CD14-positive monocyte (primary cell): ENCODE measurements around the gene PSMD1. TPM values are rescaled to one million over a fixed set of nuclear protein-coding genes. Genes with fewer than 3 reads are reported as not detected.

Experiments used
- DNase-seq, 3 donors: peaks; one replicate each; pipeline ENCODE4 v3.0.0-alpha.2; 2011 to 2022
- H2AFZ ChIP-seq: 2 replicates; pipeline ENCODE4 v1.6.0; 2012; ENCODE audit warnings: mild to moderate bottlenecking, low read depth, low read length, inconsistent platforms; ENCODE audit not compliant: insufficient read depth, poor library complexity, severe bottlenecking
- H3K27ac ChIP-seq, 2 donors: 1 replicate in 1 of 2; 2 replicates in 1 of 2; pipeline ENCODE4 v1.5.1; 2012 to 2013; ENCODE audit warnings: low read length in 2 of 2, control low read depth in 1 of 2, inconsistent platforms in 1 of 2, low read depth in 1 of 2, mild to moderate bottlenecking in 1 of 2
- H3K27me3 ChIP-seq, 2 donors: one replicate each; pipeline versions ENCODE4 v1.6.0 to v1.6.1; 2011 to 2013; ENCODE audit warnings: low read length in 2 of 2; ENCODE audit not compliant: control insufficient read depth in 2 of 2, insufficient read depth in 2 of 2
- H3K36me3 ChIP-seq, 2 donors: replicated peaks in 1 of 2; 1 replicate in 1 of 2; 2 replicates in 1 of 2; pipeline versions ENCODE4 v1.5.1 to v1.6.1; 2012 to 2013; ENCODE audit warnings: low read length in 2 of 2, control low read depth in 1 of 2, inconsistent platforms in 1 of 2, mild to moderate bottlenecking in 1 of 2; ENCODE audit not compliant: insufficient read depth in 2 of 2, control insufficient read depth in 1 of 2
- H3K4me1 ChIP-seq, 2 donors: 1 replicate in 1 of 2; 2 replicates in 1 of 2; pipeline versions ENCODE4 v1.5.1 to v1.6.1; 2012 to 2013; ENCODE audit warnings: low read length in 2 of 2, control low read depth in 1 of 2, inconsistent platforms in 1 of 2, mild to moderate bottlenecking in 1 of 2, moderate library complexity in 1 of 2; ENCODE audit not compliant: insufficient read depth in 2 of 2, control insufficient read depth in 1 of 2
- H3K4me2 ChIP-seq: replicated peaks from 2 replicates; pipeline ENCODE3; 2012; ENCODE audit warnings: low read length, moderate library complexity, mild to moderate bottlenecking; ENCODE audit not compliant: poor library complexity, severe bottlenecking; ENCODE audit errors: extremely low read depth
- H3K4me3 ChIP-seq, 3 experiments: fragments of 200-600 bp in 1 of 3; sonication (generic) in 1 of 3; replicated peaks in 1 of 3; 1 replicate in 2 of 3; 2 replicates in 1 of 3; pipeline ENCODE4 v1.5.1; 2011 to 2013; ENCODE audit warnings: low read length in 3 of 3, mild to moderate bottlenecking in 3 of 3, control low read depth in 2 of 3, low read depth in 2 of 3, inconsistent platforms in 1 of 3, moderate library complexity in 1 of 3
- H3K79me2 ChIP-seq: 2 replicates; pipeline ENCODE4 v1.6.0; 2012; ENCODE audit warnings: mild to moderate bottlenecking, control low read depth, inconsistent platforms, low read length, moderate library complexity; ENCODE audit not compliant: insufficient read depth
- H3K9ac ChIP-seq: 2 replicates; pipeline ENCODE4 v1.6.0; 2017; ENCODE audit warnings: low read length, mild to moderate bottlenecking; ENCODE audit not compliant: insufficient read depth, poor library complexity, severe bottlenecking
- H3K9me3 ChIP-seq, 2 donors: replicated peaks in 1 of 2; 1 replicate in 1 of 2; 2 replicates in 1 of 2; pipeline versions ENCODE4 v1.5.1 to v1.6.1; 2012 to 2013; ENCODE audit warnings: low read length in 2 of 2, control low read depth in 1 of 2; ENCODE audit not compliant: control insufficient read depth in 1 of 2, insufficient read depth in 1 of 2
- H4K20me1 ChIP-seq: 2 replicates; pipeline ENCODE4 v1.6.0; 2012; ENCODE audit warnings: mild to moderate bottlenecking, low read length, control low read depth, moderate library complexity; ENCODE audit not compliant: insufficient read depth
- H3K27ac Mint-ChIP-seq, 7 donors: one replicate each; pipeline ENCODE4 v1.8.0; 2020; ENCODE audit warnings: mild to moderate bottlenecking in 7 of 7, mixed read lengths in 7 of 7, moderate library complexity in 6 of 7, inconsistent platforms in 2 of 7
- H3K27me3 Mint-ChIP-seq, 3 donors: one replicate each; pipeline ENCODE4 v1.8.0; 2021 to 2022; ENCODE audit warnings: low read depth in 3 of 3, mild to moderate bottlenecking in 3 of 3, mixed read lengths in 3 of 3, moderate library complexity in 3 of 3, inconsistent platforms in 1 of 3
- H3K36me3 Mint-ChIP-seq, 2 donors: one replicate each; pipeline ENCODE4 v1.8.0; 2020; ENCODE audit warnings: mixed read lengths in 2 of 2, inconsistent platforms in 1 of 2, mild to moderate bottlenecking in 1 of 2
- H3K4me1 Mint-ChIP-seq: one replicate; pipeline ENCODE4 v1.8.0; 2020; ENCODE audit warnings: mild to moderate bottlenecking, mixed read lengths
- H3K4me3 Mint-ChIP-seq, 2 donors: one replicate each; pipeline ENCODE4 v1.8.0; 2020; ENCODE audit warnings: mild to moderate bottlenecking in 2 of 2, mixed read lengths in 2 of 2, moderate library complexity in 1 of 2
- H3K9me3 Mint-ChIP-seq, 7 donors: one replicate each; pipeline ENCODE4 v1.8.0; 2020 to 2022; ENCODE audit warnings: mixed read lengths in 7 of 7, mild to moderate bottlenecking in 6 of 7, moderate library complexity in 6 of 7, inconsistent platforms in 2 of 7
- WGBS: methylation state at CpG from one replicate; pipeline ENCODE4 v1.1.5; 2013; ENCODE audit warnings: missing lambda C conversion rate; ENCODE audit not compliant: insufficient coverage; 5-methylcytosine and 5-hydroxymethylcytosine counted together
- intact Hi-C, 2 donors: fragments of 100-400 bp; cut with micrococcal nuclease; formaldehyde crosslinking; loops; one replicate each; pipeline versions ENCODE4 v1.15.0 to v1.15.1; 2023
- polyA plus RNA-seq, 3 donors: library from polyadenylated mRNA; depleted of rRNA in 1 of 3; unstranded in 2 of 3; stranded (reverse) in 1 of 3; fragments of 300-500 nt in 2 of 3; fragments of >200 nt in 1 of 3; fragmentation: Illumina TruSeq in 2 of 3; gene quantifications; 1 replicate in 2 of 3; 2 replicates in 1 of 3; pipeline ENCODE4 v1.2.3, GENCODE V29; 2012 to 2021
- TF ChIP-seq, protein P1 (sequence below): fragments of 200-600 bp; IDR thresholded peaks from one replicate; pipeline ENCODE4 v1.8.0; 2022; ENCODE audit warnings: antibody characterized with exemption, mild to moderate bottlenecking

The PSMD1 gene
- polyA plus RNA-seq, 3 donors: 23.5 to 53.9 (median 37.7) TPM

GRCh38 chr2:231033147-231034132, 23.2 kb upstream of the PSMD1 start:
- H3K36me3 Mint-ChIP-seq: no peaks in the 10 kb centered on the region
- H3K4me1 ChIP-seq: peaks cover 0 to 2% of the 10 kb centered on the region in 2 donors
- H3K4me1 Mint-ChIP-seq: peaks cover 4% of the 10 kb centered on the region
- peaks cover 0 to 8% (median 3%) of the 10 kb centered on the region in 7 donors for H3K9me3 Mint-ChIP-seq
- no peaks in the 10 kb centered on the region for H3K79me2 ChIP-seq
- TF ChIP-seq, protein P1, sequence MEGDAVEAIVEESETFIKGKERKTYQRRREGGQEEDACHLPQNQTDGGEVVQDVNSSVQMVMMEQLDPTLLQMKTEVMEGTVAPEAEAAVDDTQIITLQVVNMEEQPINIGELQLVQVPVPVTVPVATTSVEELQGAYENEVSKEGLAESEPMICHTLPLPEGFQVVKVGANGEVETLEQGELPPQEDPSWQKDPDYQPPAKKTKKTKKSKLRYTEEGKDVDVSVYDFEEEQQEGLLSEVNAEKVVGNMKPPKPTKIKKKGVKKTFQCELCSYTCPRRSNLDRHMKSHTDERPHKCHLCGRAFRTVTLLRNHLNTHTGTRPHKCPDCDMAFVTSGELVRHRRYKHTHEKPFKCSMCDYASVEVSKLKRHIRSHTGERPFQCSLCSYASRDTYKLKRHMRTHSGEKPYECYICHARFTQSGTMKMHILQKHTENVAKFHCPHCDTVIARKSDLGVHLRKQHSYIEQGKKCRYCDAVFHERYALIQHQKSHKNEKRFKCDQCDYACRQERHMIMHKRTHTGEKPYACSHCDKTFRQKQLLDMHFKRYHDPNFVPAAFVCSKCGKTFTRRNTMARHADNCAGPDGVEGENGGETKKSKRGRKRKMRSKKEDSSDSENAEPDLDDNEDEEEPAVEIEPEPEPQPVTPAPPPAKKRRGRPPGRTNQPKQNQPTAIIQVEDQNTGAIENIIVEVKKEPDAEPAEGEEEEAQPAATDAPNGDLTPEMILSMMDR: no peak
- H4K20me1 ChIP-seq: no peaks in the 10 kb centered on the region
- H3K4me2 ChIP-seq: no peak overlapping the region
- peaks cover 0 to 8% of the 10 kb centered on the region in 2 donors for H3K9me3 ChIP-seq
- H3K27ac Mint-ChIP-seq: no peak overlapping the region
- peaks cover 19 to 28% of the 10 kb centered on the region in 2 donors for H3K27me3 ChIP-seq
- H2AFZ ChIP-seq: no peak overlapping the region
- no peak overlapping the region for H3K4me3 ChIP-seq
- no peaks in the 10 kb centered on the region for H3K36me3 ChIP-seq
- 79% methylated on average over 5 of the region's 11 CpGs for WGBS
- no peak overlapping the region for H3K9ac ChIP-seq
- no peak for DNase-seq
- H3K27me3 Mint-ChIP-seq: peaks cover 27 to 44% (median 35%) of the 10 kb centered on the region in 3 donors
- H3K27ac ChIP-seq: no peak overlapping the region
- H3K4me3 Mint-ChIP-seq: no peak overlapping the region
- intact Hi-C loops: no loop called here

DNA sequence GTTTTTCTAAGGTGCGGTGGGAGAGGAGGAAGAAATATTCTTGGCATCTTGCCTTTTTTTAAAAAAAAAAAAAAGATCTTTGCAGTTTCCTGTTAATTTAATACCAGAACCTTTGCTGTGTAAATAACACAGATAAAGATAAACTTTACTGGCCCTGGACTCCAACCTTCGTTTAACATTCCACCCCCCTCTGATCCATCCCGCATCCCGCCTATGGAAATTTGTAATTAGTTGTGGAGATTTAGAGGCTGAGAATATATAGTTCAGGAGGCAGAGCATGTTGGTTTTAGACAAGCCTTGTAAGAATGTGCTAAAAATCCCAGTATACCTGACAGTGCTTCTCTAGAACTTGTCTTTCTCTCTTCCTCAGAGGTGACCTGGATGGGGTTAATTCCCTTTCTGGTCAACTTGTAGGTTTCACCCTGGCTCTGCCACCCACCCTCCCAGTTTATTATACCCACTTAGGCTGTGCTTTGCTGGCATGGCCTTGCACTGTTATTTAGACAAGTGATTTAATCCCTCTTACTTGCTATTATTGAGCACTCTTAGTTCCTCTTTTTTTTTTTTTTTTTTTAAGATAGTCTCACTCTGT, 22.3 kb upstream of the PSMD1 start:
- Histone ChIP-seq H3K27me3 (peaks cover 27 to 37% of the 10 kb centered on the region in 2 donors), H3K36me3 (no peaks in the 10 kb centered on the region), H4K20me1 (no peaks in the 10 kb centered on the region), H3K4me2 (no peak overlapping the region), H3K4me3 (no peak overlapping the region), H3K4me1 (peaks cover 0 to 2% of the 10 kb centered on the region in 2 donors), H3K79me2 (no peaks in the 10 kb centered on the region), H3K27ac (no peak overlapping the region), H3K9ac (no peak overlapping the region), H2AFZ (no peak overlapping the region), H3K9me3 (peaks cover 0 to 13% of the 10 kb centered on the region in 2 donors)
- Mint-ChIP-seq H3K27me3 (peaks cover 36 to 54% (median 45%) of the 10 kb centered on the region in 3 donors), H3K36me3 (no peaks in the 10 kb centered on the region), H3K27ac (no peak overlapping the region), H3K4me3 (peak overlapping the region in 1 of 2 donors; percentile 30), H3K4me1 (peaks cover 4% of the 10 kb centered on the region), H3K9me3 (peaks cover 0 to 8% (median 2%) of the 10 kb centered on the region in 7 donors)
- intact Hi-C loops: no loop called here
- WGBS: no CpG with 5 or more reads among the region's 4 CpGs
- TF ChIP-seq, protein P1: no peak
- no peak for DNase-seq
